ENCODE data around the gene ZNF639.

The ZNF639 gene

DNA sequence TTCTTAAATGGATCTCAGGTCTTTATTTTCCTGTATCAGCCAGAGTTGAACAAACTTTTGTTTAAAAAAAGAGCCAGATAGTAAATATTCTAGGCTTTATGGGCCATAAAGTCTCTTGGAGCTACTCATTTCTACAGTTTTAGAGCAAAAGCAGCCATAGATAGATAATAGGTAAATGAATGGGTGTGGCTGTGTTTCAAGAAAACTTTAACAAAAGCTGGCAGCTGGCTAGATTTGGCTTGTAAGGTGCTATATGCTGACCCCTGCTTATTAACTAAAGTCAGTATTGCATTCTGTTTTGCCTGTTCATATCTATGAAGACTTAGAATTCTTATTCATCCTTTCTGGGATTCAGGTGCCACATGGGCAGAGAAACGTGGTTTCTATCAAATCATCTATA, 53.6 kb downstream of the ZNF639 start:
- no peak for DNase-seq (ENCODE audit: low read depth, low spot score)
- H3K27ac ChIP-seq, result no peak overlapping the region

Data from epithelial cell of prostate (primary cell).